NB4 (cell line): Measurements from ENCODE around the gene TPMT.

Experiments
- DNase-seq: peaks from one replicate; pipeline ENCODE4 v3.0.0; 2010; ENCODE audit warnings: low read depth
- H3K4me3 ChIP-seq: one replicate; pipeline ENCODE4 v1.5.1; 2011; ENCODE audit warnings: mild to moderate bottlenecking, low read depth, low read length, moderate library complexity
- MYC ChIP-seq: IDR thresholded peaks from 2 replicates; pipeline ENCODE4 v1.6.1; 2011; ENCODE audit warnings: low read depth, low read length
- POLR2A ChIP-seq: IDR thresholded peaks from 2 replicates; pipeline ENCODE4 v1.6.1; 2011; ENCODE audit warnings: mild to moderate bottlenecking; ENCODE audit not compliant: insufficient read length; ENCODE audit errors: extremely low read depth
- TF ChIP-seq, protein P1 (sequence below): IDR thresholded peaks from one replicate; pipeline ENCODE4 v1.5.1; 2012; ENCODE audit warnings: low read depth, low read length
- TF ChIP-seq, protein P2 (sequence below): IDR thresholded peaks from 2 replicates; pipeline ENCODE4 v1.6.1; 2011; ENCODE audit warnings: low read depth, low read length

TPMT gene

DNA sequence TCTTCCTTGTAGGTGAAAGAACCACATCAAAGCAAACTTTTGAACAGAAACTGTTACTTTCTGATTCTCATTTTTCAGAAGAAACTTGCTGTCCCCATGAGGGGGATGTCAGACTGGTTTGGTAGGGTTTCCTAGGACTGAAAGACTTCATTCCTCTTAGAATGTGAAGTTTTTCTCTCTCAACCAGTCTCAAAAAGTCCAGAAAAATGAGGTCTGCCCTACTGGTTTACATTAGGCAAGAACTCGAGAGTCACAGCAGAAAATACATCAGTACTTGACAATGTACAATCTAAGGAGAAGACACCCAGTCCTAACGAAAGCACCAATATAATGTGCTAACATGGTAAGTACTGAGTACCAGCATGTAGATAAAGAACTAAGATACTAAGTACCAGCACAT lies 19.7 kb downstream of the TPMT start:
- H3K4me3 ChIP-seq: no peak overlapping the region
- no peak for DNase-seq
- TF ChIP-seq MYC: no peak
- no peak for TF ChIP-seq POLR2A
- TF ChIP-seq, protein P1, sequence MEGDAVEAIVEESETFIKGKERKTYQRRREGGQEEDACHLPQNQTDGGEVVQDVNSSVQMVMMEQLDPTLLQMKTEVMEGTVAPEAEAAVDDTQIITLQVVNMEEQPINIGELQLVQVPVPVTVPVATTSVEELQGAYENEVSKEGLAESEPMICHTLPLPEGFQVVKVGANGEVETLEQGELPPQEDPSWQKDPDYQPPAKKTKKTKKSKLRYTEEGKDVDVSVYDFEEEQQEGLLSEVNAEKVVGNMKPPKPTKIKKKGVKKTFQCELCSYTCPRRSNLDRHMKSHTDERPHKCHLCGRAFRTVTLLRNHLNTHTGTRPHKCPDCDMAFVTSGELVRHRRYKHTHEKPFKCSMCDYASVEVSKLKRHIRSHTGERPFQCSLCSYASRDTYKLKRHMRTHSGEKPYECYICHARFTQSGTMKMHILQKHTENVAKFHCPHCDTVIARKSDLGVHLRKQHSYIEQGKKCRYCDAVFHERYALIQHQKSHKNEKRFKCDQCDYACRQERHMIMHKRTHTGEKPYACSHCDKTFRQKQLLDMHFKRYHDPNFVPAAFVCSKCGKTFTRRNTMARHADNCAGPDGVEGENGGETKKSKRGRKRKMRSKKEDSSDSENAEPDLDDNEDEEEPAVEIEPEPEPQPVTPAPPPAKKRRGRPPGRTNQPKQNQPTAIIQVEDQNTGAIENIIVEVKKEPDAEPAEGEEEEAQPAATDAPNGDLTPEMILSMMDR: no peak
- TF ChIP-seq, protein P2, sequence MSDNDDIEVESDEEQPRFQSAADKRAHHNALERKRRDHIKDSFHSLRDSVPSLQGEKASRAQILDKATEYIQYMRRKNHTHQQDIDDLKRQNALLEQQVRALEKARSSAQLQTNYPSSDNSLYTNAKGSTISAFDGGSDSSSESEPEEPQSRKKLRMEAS: no peak

- H3K4me3 ChIP-seq: no peak overlapping the region
- TF ChIP-seq, protein P1: no peak
- TF ChIP-seq, protein P2: no peak
- TF ChIP-seq MYC (no peak), POLR2A (no peak)
- no peak for DNase-seq
Observed at GRCh38 chr6:18132346-18132745, 22.5 kb downstream of the TPMT start.

GRCh38 chr6:18126121-18126520 lies 28.8 kb downstream of the TPMT start:
- TF ChIP-seq, protein P2: no peak
- TF ChIP-seq, protein P1: no peak
- TF ChIP-seq MYC (no peak), POLR2A (no peak)
- H3K4me3 ChIP-seq: no peak overlapping the region

GRCh38 chr6:18122128-18123093 lies 32.5 kb downstream of the TPMT start, which contains the start of gene NHLRC1:
TSS of gene NHLRC1 (minus strand) at chr6:18122677. CDS start at chr6:18122606, 71 bp downstream.
- no peak within 1 kb of the TSS for H3K4me3 ChIP-seq
- TF ChIP-seq, protein P1: peak; percentile 45
- no peak for TF ChIP-seq POLR2A
- peak; percentile 61 for DNase-seq

More at GRCh38 chr6:18126121-18126520, 28.8 kb downstream of the TPMT start:
- DNase-seq: no peak

DNA sequence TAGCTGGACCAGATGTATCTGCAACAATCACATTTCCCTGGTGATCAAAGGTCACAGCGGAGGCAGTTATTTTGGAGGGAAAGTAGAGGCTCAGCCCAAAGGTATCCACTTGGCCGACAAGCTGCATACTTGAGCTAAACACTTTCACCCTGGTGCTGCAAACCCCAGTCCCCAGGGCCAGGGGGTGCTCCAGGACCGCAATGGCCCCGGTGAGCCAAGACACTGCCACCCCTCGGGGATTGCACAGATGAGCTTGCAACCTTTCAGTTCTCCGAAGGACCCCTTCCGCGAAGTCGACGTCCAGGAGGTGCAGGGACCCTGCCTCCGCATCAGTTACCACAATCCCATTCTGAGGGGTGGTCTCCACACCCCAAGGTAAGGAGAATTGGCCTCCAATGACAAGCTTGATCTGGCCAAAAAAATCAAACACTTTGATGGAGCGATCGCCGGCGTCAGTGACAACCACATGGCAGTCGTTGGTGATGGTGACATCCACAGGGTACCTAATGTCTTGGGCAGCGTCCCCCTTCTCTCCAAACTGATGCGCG lies 33.2 kb downstream of the TPMT start:
- DNase-seq: peak; percentile 38
- H3K4me3 ChIP-seq: no peak overlapping the region
- TF ChIP-seq MYC (no peak), POLR2A (no peak)
- TF ChIP-seq, protein P1: peak; percentile 26
- TF ChIP-seq, protein P2: no peak
